Measurements from ENCODE around the gene PARD3B.

DNA sequence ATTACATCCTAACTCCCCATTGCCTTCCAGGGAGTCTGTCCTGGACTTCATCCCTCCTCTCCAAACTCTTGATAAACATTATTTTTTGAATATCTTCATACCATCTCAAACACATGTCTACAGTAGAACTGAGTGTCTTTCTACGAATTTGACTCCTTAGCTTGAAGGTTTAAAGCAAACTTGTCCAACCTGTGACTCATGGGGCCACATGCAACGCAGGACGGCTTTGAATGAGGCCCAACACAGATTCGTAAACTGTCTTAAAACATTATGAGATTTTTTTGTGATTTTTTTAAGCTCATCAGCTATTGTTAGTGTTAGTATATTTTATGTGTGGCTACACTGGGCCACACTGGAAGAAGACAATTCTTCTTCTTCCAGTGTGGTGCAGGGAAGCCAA, 98.1 kb downstream of the PARD3B start:
- TF ChIP-seq, protein P1, sequence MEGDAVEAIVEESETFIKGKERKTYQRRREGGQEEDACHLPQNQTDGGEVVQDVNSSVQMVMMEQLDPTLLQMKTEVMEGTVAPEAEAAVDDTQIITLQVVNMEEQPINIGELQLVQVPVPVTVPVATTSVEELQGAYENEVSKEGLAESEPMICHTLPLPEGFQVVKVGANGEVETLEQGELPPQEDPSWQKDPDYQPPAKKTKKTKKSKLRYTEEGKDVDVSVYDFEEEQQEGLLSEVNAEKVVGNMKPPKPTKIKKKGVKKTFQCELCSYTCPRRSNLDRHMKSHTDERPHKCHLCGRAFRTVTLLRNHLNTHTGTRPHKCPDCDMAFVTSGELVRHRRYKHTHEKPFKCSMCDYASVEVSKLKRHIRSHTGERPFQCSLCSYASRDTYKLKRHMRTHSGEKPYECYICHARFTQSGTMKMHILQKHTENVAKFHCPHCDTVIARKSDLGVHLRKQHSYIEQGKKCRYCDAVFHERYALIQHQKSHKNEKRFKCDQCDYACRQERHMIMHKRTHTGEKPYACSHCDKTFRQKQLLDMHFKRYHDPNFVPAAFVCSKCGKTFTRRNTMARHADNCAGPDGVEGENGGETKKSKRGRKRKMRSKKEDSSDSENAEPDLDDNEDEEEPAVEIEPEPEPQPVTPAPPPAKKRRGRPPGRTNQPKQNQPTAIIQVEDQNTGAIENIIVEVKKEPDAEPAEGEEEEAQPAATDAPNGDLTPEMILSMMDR (conservative IDR thresholded peaks at IDR 0.05; ENCODE audit: low read depth in 2 of 2) = no peak
- TF ChIP-seq CREB1 (CRISPR knock-in tag; IDR thresholded peaks at IDR 0.05; ENCODE audit: low read depth) (no peak), POLR2AphosphoS5 (IDR thresholded peaks at IDR 0.05; ENCODE audit: low read depth) (no peak), JUNB (IDR thresholded peaks at IDR 0.05; ENCODE audit: unreplicated experiment) (no peak), EZH2phosphoT487 (IDR thresholded peaks at IDR 0.05; ENCODE audit: unreplicated experiment) (no peak), EZH2 (IDR thresholded peaks at IDR 0.05; ENCODE audit: low read depth, unreplicated experiment) (no peak)
- TF ChIP-seq, protein P2, sequence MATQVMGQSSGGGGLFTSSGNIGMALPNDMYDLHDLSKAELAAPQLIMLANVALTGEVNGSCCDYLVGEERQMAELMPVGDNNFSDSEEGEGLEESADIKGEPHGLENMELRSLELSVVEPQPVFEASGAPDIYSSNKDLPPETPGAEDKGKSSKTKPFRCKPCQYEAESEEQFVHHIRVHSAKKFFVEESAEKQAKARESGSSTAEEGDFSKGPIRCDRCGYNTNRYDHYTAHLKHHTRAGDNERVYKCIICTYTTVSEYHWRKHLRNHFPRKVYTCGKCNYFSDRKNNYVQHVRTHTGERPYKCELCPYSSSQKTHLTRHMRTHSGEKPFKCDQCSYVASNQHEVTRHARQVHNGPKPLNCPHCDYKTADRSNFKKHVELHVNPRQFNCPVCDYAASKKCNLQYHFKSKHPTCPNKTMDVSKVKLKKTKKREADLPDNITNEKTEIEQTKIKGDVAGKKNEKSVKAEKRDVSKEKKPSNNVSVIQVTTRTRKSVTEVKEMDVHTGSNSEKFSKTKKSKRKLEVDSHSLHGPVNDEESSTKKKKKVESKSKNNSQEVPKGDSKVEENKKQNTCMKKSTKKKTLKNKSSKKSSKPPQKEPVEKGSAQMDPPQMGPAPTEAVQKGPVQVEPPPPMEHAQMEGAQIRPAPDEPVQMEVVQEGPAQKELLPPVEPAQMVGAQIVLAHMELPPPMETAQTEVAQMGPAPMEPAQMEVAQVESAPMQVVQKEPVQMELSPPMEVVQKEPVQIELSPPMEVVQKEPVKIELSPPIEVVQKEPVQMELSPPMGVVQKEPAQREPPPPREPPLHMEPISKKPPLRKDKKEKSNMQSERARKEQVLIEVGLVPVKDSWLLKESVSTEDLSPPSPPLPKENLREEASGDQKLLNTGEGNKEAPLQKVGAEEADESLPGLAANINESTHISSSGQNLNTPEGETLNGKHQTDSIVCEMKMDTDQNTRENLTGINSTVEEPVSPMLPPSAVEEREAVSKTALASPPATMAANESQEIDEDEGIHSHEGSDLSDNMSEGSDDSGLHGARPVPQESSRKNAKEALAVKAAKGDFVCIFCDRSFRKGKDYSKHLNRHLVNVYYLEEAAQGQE (IDR thresholded peaks at IDR 0.05; ENCODE audit: unreplicated experiment) = no peak
- TF ChIP-seq, protein P3, sequence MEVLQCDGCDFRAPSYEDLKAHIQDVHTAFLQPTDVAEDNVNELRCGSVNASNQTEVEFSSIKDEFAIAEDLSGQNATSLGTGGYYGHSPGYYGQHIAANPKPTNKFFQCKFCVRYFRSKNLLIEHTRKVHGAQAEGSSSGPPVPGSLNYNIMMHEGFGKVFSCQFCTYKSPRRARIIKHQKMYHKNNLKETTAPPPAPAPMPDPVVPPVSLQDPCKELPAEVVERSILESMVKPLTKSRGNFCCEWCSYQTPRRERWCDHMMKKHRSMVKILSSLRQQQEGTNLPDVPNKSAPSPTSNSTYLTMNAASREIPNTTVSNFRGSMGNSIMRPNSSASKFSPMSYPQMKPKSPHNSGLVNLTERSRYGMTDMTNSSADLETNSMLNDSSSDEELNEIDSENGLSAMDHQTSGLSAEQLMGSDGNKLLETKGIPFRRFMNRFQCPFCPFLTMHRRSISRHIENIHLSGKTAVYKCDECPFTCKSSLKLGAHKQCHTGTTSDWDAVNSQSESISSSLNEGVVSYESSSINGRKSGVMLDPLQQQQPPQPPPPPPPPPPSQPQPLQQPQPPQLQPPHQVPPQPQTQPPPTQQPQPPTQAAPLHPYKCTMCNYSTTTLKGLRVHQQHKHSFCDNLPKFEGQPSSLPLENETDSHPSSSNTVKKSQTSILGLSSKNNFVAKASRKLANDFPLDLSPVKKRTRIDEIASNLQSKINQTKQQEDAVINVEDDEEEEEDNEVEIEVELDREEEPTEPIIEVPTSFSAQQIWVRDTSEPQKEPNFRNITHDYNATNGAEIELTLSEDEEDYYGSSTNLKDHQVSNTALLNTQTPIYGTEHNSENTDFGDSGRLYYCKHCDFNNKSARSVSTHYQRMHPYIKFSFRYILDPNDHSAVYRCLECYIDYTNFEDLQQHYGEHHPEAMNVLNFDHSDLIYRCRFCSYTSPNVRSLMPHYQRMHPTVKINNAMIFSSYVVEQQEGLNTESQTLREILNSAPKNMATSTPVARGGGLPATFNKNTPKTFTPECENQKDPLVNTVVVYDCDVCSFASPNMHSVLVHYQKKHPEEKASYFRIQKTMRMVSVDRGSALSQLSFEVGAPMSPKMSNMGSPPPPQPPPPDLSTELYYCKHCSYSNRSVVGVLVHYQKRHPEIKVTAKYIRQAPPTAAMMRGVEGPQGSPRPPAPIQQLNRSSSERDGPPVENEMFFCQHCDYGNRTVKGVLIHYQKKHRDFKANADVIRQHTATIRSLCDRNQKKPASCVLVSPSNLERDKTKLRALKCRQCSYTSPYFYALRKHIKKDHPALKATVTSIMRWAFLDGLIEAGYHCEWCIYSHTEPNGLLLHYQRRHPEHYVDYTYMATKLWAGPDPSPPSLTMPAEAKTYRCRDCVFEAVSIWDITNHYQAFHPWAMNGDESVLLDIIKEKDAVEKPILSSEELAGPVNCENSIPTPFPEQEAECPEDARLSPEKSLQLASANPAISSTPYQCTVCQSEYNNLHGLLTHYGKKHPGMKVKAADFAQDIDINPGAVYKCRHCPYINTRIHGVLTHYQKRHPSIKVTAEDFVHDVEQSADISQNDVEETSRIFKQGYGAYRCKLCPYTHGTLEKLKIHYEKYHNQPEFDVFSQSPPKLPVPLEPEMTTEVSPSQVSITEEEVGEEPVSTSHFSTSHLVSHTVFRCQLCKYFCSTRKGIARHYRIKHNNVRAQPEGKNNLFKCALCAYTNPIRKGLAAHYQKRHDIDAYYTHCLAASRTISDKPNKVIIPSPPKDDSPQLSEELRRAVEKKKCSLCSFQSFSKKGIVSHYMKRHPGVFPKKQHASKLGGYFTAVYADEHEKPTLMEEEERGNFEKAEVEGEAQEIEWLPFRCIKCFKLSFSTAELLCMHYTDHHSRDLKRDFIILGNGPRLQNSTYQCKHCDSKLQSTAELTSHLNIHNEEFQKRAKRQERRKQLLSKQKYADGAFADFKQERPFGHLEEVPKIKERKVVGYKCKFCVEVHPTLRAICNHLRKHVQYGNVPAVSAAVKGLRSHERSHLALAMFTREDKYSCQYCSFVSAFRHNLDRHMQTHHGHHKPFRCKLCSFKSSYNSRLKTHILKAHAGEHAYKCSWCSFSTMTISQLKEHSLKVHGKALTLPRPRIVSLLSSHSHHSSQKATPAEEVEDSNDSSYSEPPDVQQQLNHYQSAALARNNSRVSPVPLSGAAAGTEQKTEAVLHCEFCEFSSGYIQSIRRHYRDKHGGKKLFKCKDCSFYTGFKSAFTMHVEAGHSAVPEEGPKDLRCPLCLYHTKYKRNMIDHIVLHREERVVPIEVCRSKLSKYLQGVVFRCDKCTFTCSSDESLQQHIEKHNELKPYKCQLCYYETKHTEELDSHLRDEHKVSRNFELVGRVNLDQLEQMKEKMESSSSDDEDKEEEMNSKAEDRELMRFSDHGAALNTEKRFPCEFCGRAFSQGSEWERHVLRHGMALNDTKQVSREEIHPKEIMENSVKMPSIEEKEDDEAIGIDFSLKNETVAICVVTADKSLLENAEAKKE (CRISPR knock-in tag; IDR thresholded peaks at IDR 0.05) = no peak
